Mesothelial cell of epicardium (in vitro differentiated cells): ENCODE results near the gene ITIH1. TPM values are rescaled to one million over a fixed set of nuclear protein-coding genes. Genes with fewer than 3 reads are reported as not detected.
"Not testable (repeated sequence)": the region's sequence is repeated elsewhere in the genome, so short reads cannot be mapped to it uniquely, and the experiment has no call there.

Experiments used
- DNase-seq, 2 experiments: peaks; one replicate each; pipeline ENCODE4 v3.0.0; 2021; ENCODE audit warnings: low spot score in 2 of 2; ENCODE audit not compliant: unreplicated experiment in 2 of 2
- H3K27ac Mint-ChIP-seq: 2 replicates; pipeline ENCODE4 v1.8.0; 2021; ENCODE audit warnings: mixed read lengths
- H3K27me3 Mint-ChIP-seq: 2 replicates; pipeline ENCODE4 v1.8.0; 2021; ENCODE audit warnings: low read depth, mixed read lengths
- H3K36me3 Mint-ChIP-seq: 2 replicates; pipeline ENCODE4 v1.8.0; 2021; ENCODE audit warnings: mixed read lengths
- H3K4me1 Mint-ChIP-seq: 2 replicates; pipeline ENCODE4 v1.8.0; 2021; ENCODE audit warnings: mixed read lengths
- H3K4me3 Mint-ChIP-seq: 2 replicates; pipeline ENCODE4 v1.8.0; 2021; ENCODE audit warnings: mild to moderate bottlenecking, moderate library complexity, mixed read lengths
- H3K9me3 Mint-ChIP-seq: 2 replicates; pipeline ENCODE4 v1.8.0; 2021; ENCODE audit warnings: mixed read lengths
- CTCF ChIP-seq: fragments of 200-600 bp; sonication (generic); IDR thresholded peaks from one replicate; pipeline ENCODE4 v1.5.0; 2021; ENCODE audit warnings: antibody characterized with exemption; ENCODE audit not compliant: unreplicated experiment
- total RNA-seq: library from RNA; stranded (reverse); gene quantifications from 3 replicates; pipeline ENCODE4 v1.2.1, GENCODE V29; 2021

ITIH1 gene
- total RNA-seq, 1 donor from 2014 or later = not detected

DNA sequence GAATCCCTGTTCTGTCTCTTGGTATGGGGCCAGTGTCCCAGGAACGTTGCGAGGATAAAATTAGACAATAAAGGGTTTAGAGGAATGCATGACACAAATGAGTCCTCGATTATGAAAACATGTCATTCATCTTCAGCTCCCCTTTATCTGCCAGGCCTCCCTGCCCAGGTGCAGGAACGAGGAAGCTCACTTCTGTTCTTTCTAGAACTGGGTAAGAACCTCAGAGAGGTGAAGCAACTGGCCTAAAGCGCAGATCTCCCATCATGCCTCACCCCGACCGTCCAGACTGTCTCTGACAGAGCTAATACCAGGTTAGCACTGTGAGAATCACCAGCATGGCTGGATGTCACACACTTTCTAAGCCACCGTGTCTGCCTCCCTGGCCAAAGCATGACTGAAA is 1.5 kb upstream of the ITIH1 start:
- Mint-ChIP-seq H3K27me3 (peaks cover 10% of the 10 kb centered on the region), H3K4me3 (no peak overlapping the region), H3K9me3 (no peaks in the 10 kb centered on the region), H3K4me1 (peaks cover 3% of the 10 kb centered on the region), H3K27ac (no peak overlapping the region), H3K36me3 (no peaks in the 10 kb centered on the region)
- DNase-seq = no peak
- TF ChIP-seq CTCF = no peak

DNA sequence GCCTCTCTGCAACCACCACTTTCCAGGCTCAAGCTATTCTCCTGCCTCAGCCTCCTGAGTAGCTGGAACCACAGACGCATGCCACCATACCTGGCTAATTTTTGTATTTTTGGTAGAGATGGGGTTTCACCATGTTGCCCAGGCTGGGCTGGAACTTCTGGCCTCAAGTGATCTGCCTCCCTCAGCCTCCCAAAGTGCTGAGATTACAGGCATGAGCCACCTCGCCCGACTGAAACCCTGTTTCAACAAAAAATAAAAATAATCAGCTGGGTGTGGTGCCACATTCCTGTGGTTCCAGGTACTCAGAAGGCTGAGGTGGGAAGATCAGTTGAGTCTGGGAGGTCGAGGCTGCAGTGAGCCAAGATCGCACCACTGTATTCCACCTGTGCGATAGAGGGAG is 913 bp upstream of the ITIH1 start:
- not testable (repeated sequence) for H3K27ac Mint-ChIP-seq, H3K4me1 Mint-ChIP-seq, H3K36me3 Mint-ChIP-seq, H3K4me3 Mint-ChIP-seq, H3K9me3 Mint-ChIP-seq, DNase-seq
- peaks cover 15% of the 10 kb centered on the region for H3K27me3 Mint-ChIP-seq

- Mint-ChIP-seq H3K4me1 (no peaks in the 10 kb centered on the region), H3K27ac (no peak overlapping the region), H3K4me3 (no peak overlapping the region), H3K27me3 (peaks cover 31% of the 10 kb centered on the region), H3K9me3 (no peaks in the 10 kb centered on the region), H3K36me3 (no peaks in the 10 kb centered on the region)
- TF ChIP-seq CTCF = no peak
- peak in 1 of 2 experiments; percentile 9 for DNase-seq
Observed at GRCh38 chr3:52777959-52778805, 783 bp downstream of the ITIH1 start.

DNA sequence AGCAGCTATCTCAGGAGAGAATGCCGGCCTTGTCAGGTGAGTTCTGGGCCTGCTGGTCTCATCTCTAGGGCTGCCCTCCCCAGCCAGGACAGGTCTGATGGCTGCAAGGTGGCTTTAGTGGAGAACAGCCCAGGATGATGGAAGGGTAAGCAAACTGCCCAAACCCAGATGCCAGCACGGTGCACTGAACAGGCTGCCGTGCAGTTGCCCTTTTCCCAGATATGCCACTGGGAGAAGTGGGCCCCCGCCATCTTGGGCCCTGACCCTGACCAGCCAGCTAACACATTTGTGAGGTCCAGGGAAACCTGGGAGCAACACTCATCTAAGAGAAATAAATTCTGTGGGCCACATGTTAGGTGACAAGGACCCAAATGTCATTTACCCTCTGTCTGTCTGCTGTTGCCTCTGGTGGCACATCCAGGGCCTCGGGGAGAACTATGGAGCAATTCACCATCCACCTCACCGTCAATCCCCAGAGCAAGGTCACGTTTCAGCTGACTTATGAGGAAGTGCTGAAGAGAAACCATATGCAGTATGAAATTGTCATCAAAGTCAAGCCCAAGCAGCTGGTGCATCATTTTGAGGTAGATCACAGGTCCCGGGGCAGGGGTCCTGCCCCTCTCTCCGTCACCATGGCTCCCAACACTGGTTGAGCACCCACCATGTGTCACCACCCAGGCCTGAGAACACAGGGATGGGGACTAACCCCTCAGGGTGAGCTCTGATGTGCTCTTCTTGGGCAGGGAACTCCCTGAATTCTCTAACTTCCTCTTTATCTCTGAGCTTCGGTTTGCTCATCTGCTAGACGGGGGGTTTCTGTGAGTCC is 1.8 kb downstream of the ITIH1 start:
- DNase-seq = no peak
- H3K4me3 Mint-ChIP-seq = no peak overlapping the region
- H3K9me3 Mint-ChIP-seq = no peaks in the 10 kb centered on the region
- H3K27ac Mint-ChIP-seq = no peak overlapping the region
- H3K4me1 Mint-ChIP-seq = no peaks in the 10 kb centered on the region
- H3K36me3 Mint-ChIP-seq = no peaks in the 10 kb centered on the region
- peaks cover 39% of the 10 kb centered on the region for H3K27me3 Mint-ChIP-seq
- TF ChIP-seq CTCF = no peak

DNA sequence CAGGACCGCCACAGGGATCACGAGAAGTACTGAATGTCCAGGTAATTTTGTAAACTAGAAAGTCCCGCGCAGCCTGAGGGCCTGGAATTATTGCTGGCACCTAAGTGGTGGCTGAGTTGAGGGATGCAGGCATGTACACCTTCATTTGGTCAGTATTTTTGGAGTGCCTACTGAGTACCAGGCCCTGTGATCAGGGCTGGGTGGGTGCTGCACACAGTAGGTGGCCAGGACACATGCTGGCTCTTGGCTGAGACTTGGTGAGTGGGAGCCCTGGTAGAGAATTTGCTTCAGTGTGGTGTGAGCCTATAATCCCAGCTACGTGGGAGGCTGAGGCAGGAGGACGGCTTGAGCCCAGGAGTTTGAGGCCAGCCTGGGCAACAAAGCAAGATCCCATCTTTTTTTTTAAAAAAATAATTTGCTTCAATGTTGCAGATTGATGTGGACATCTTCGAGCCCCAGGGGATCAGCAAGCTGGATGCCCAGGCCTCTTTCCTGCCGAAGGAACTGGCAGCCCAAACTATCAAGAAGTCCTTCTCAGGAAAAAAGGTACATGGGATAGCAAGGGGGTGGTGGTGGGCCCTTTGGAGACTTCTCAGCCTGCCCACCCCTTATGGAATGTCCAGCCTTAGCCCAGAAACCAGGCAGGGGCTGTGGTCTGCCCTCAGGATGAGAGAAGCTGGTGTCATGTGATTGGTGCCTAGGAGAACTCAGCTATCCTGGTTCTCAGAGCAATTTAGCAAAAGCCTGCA is 2.6 kb downstream of the ITIH1 start:
- no peaks in the 10 kb centered on the region for H3K9me3 Mint-ChIP-seq
- TF ChIP-seq CTCF = no peak
- no peak overlapping the region for H3K27ac Mint-ChIP-seq

GRCh38 chr3:52781741-52782140 is 4.3 kb downstream of the ITIH1 start:
- Mint-ChIP-seq H3K4me1 (no peaks in the 10 kb centered on the region), H3K36me3 (no peaks in the 10 kb centered on the region)
- no peak for DNase-seq

More for the DNA sequence above, 2.6 kb downstream of the ITIH1 start:
- no peaks in the 10 kb centered on the region for H3K4me1 Mint-ChIP-seq
- H3K27me3 Mint-ChIP-seq = peaks cover 42% of the 10 kb centered on the region
- no peak overlapping the region for H3K4me3 Mint-ChIP-seq
- no peaks in the 10 kb centered on the region for H3K36me3 Mint-ChIP-seq
- no peak for DNase-seq

More at GRCh38 chr3:52781741-52782140, 4.3 kb downstream of the ITIH1 start:
- Mint-ChIP-seq H3K4me3 (no peak overlapping the region), H3K9me3 (no peaks in the 10 kb centered on the region), H3K27ac (no peak overlapping the region), H3K27me3 (peaks cover 42% of the 10 kb centered on the region)
- no peak for TF ChIP-seq CTCF
